Hepatocyte (in vitro differentiated cells): Measurements from ENCODE around the gene TIMM50.

Experiments
- CTCF ChIP-seq: fragments of 200-600 bp; sonication (generic); IDR thresholded peaks from 2 replicates; pipeline ENCODE4 v1.5.1; 2016; ENCODE audit warnings: antibody characterized with exemption, mild to moderate bottlenecking; ENCODE audit not compliant: poor library complexity
- EZH2 ChIP-seq: fragments of 200-600 bp; sonication (generic); IDR thresholded peaks from 2 replicates; pipeline ENCODE4 v1.6.1; 2016; ENCODE audit warnings: antibody characterized with exemption, mild to moderate bottlenecking, borderline replicate concordance
- EZH2phosphoT487 ChIP-seq: fragments of 200-600 bp; sonication (generic); IDR thresholded peaks from one replicate; pipeline ENCODE4 v1.6.1; 2018; ENCODE audit warnings: antibody characterized with exemption, mild to moderate bottlenecking, low read depth, moderate library complexity; ENCODE audit not compliant: unreplicated experiment, severe bottlenecking

- TF ChIP-seq CTCF (no peak), EZH2phosphoT487 (no peak), EZH2 (no peak)
Observed at GRCh38 chr19:39500543-39500942, 19.9 kb downstream of the TIMM50 start.
